RWPE1 (cell line): ENCODE results near the gene PDE1C.

Source experiments
- CTCF ChIA-PET: fragments of 350-600 bp; sonication (Branson Sonifier 250); formaldehyde crosslinking; extraction: SDS; loops from one replicate; lab custom pipeline; 2021; lab: Yijun Ruan, JAX
- POLR2A ChIA-PET: fragments of 400-600 bp; formaldehyde crosslinking; extraction: SDS; loops from one replicate; lab custom pipeline; 2020; ENCODE audit warnings: antibody characterized with exemption; ENCODE audit not compliant: low non-redundant PET; lab: Yijun Ruan, JAX
- DNase-seq: peaks from one replicate; pipeline ENCODE4 v3.0.0; 2012; ENCODE audit warnings: low spot score
- H3K27ac ChIP-seq: fragments of 450-650 bp; 2 replicates; pipeline ENCODE4 v1.5.1; 2017
- TF ChIP-seq, protein P1 (sequence below): fragments of 450-650 bp; conservative IDR thresholded peaks from 2 replicates; pipeline ENCODE4 v1.5.1; 2017; ENCODE audit warnings: low read depth, mild to moderate bottlenecking

PDE1C gene

DNA sequence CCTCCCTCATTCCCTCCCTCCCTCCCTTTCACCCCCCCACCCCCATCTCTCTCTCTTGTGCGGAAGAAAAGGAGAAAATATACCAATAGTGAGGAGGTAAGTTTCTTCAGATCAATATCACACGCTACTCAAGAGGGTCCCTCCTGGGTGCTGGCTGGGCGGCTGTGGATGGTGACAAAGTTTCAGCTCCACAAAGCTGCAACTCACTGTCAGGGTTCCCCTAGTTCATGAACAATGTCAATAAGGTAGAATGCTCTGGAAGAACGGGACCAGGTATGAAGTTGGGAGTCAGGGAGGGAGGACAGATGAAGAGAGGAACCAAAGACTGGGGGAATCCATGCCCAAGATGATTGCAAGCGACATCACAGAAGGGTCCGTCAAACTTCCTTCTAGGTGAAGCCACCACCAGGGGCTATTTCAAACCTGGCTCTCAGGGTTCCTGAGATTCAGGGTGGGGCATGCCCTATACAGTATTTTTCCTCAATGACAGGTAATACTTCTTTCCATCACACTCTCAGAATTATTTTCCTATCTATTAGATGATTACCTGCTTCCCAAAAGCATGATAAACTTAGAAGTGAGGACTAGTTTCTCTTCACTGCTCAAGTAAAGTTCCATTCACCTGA, 1.4 kb upstream of the PDE1C start:
- ChIA-PET POLR2A (no interaction called here), CTCF (no interaction called here)
- TF ChIP-seq, protein P1, sequence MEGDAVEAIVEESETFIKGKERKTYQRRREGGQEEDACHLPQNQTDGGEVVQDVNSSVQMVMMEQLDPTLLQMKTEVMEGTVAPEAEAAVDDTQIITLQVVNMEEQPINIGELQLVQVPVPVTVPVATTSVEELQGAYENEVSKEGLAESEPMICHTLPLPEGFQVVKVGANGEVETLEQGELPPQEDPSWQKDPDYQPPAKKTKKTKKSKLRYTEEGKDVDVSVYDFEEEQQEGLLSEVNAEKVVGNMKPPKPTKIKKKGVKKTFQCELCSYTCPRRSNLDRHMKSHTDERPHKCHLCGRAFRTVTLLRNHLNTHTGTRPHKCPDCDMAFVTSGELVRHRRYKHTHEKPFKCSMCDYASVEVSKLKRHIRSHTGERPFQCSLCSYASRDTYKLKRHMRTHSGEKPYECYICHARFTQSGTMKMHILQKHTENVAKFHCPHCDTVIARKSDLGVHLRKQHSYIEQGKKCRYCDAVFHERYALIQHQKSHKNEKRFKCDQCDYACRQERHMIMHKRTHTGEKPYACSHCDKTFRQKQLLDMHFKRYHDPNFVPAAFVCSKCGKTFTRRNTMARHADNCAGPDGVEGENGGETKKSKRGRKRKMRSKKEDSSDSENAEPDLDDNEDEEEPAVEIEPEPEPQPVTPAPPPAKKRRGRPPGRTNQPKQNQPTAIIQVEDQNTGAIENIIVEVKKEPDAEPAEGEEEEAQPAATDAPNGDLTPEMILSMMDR = no peak
- DNase-seq = no peak
- H3K27ac ChIP-seq = no peak overlapping the region

DNA sequence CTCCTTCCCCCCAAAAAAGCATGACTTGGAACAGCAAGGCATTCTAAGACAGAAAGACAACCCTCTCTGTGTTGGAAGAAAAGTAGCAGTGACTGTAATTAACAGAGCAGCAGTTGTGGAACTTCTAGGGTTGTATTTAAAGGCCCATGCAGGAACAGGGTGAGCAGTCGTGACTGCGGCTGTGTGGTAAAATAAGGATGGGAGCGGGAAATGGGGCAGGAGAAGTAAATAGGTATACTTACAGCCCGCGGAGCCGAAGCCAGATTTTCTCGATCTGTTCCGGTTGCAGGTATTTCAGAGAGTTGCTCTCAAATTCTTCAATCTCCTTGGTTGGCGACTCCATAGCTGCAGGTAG, 179 bp downstream of the PDE1C start:
- TF ChIP-seq, protein P1 = no peak
- ChIA-PET CTCF (no interaction called here), POLR2A (no interaction called here)
- H3K27ac ChIP-seq = no peak overlapping the region
- DNase-seq = no peak

- POLR2A ChIA-PET = no interaction called here
- TF ChIP-seq, protein P1 = no peak
- H3K27ac ChIP-seq = no peak overlapping the region
- no peak for DNase-seq
- CTCF ChIA-PET = no interaction called here
Measured at GRCh38 chr7:32069116-32069650, 1.0 kb downstream of the PDE1C start.

- no peak overlapping the region for H3K27ac ChIP-seq
- no peak for DNase-seq
- CTCF ChIA-PET = interaction anchor here (0.6 kb wide), 1 partner anchor 290 kb away, joined by 3 read pairs; no protein-coding TSS in a partner anchor
- TF ChIP-seq, protein P1 = no peak
- POLR2A ChIA-PET = no interaction called here
Measured at GRCh38 chr7:32068411-32069101, 1.7 kb downstream of the PDE1C start.

GRCh38 chr7:32066441-32066840, 3.8 kb downstream of the PDE1C start:
- ChIA-PET POLR2A (no interaction called here), CTCF (no interaction called here)
- H3K27ac ChIP-seq = no peak overlapping the region
- DNase-seq = no peak
- TF ChIP-seq, protein P1 = no peak

GRCh38 chr7:32063614-32064013, 6.6 kb downstream of the PDE1C start:
- POLR2A ChIA-PET = no interaction called here
- CTCF ChIA-PET = no interaction called here
- no peak overlapping the region for H3K27ac ChIP-seq
- no peak for DNase-seq
- TF ChIP-seq, protein P1 = no peak
